GM21367 (cell line): Measurements from ENCODE around the gene MYO10.

Experiments
- ATAC-seq: cut with Tn5 transposase; IDR thresholded peaks from one replicate; pipeline ENCODE4 v1.9.1; 2021; ENCODE audit not compliant: unreplicated experiment

Gene MYO10

DNA sequence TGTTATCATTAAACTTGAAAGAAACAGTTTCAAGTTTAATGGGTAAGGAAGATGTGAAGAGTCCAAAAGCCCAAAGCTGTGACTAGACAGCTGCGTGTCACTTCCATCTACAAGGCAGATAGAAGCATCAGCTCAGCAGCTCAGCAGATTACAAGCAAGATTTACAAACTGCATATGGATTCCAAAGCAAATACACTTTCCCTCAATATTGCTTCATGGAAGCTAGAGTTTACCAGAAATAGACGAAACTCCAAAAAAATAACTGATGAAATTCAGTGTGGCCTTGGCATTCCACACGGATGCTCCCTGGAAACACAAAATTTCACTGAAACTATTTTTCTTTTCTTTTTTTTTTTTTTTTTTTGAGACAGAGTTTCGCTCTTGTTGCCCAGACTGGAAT lies 17.9 kb downstream of the MYO10 start:
- no peak for ATAC-seq

DNA sequence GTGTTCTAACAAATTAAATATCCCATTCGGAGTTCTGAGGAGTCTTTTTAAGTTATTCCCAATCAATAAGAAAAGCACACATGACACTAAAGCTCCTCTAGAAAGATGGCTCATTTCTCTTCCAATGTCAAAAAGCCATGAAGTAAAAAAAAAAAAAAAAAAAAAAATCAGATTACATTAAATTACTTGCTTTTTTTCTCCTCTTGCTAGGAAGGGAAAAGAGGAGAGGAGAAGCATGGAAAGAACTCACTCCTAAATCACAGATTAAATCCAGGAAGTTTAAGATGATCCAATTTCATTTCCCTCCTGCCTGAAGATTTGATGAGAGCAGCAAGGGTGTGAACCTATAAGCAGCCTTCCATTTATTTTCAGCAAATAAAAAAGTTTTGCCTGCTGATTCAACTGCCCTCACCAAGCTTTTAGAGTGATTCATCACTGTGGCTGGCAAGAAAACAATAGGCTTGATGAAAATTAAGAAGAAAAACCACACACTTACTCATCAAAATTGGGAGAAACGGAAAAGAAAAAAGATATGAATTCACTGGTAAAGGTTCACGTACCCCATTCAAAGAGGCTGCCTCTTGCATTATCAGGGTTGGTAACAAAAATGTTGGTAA lies 19.7 kb downstream of the MYO10 start:
- no peak for ATAC-seq

DNA sequence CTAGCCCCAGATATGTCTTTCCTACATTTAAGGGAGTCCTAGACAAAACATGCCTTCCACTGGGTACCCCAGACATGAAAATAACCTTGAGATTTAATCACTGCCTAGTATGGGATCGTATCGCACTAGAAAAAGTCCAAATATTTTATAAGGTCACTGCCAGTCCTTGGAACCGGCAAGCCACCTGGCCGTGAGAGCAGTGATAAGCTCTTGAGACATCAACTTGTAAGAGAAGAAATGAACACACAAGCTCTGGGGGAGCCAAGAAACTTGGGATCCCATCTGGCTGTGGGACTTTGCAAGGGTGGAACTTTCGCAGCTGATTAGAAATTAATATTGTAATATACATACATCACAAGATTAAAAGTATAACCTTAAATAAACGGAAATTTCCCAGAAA lies 21.5 kb downstream of the MYO10 start:
- ATAC-seq, result no peak

DNA sequence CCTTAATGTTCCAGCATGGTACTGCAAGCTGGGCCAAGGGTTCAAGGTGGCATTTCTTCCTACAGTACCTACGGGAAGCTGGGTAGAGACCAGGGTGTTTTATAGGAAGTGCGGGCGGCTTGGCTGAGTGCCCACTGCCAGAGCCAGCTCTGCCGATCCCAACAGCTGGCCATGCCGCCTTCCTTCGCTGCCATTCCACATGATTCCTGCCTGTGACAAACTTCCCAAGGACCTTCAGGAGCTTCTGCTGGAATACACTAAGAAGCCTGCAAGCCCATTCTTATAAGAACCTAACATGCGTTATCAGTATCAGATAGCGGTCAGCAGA lies 22.0 kb downstream of the MYO10 start:
- ATAC-seq, result no peak

DNA sequence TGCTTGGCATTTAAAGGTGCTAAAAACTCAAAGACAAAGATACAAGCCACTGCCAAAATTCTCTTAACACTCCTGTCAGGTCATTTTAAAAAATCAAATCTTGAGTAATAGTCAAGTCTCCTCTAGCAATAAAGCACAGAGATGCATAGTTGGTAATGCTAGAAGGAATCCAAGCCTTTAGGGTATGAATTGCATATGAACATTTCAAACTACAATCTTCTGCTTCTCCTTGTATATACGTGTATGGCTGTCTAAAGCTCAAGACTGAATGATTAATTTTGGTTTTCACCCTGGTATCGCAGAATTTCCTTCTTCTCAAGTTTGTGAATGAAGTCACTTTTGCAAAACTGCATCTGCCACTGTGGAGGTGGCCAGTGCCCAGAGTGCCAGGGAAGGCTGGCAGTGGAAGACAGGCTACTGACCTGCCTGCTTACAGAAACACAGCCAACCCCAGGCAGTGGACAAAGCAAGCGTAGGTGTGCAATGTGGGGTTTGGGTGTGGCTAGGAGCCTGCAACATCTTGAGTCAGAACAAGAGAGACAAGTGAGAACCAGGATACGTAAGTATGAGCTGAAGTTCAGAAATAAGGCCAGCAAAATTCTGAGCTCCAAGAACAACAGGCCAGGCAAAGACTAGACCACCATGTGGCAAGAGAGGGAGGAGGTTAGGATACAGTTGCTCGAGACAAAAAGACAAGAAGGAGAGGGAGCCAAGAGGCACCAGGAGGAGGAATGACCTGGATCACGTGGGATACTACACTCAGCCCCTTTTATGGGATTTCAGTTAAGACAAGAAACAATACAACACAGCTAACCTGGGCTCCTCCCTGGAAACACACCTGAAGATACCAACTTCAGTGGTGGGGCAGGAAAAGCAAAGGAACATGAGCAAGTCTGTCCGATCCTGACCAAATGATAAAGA lies 22.6 kb downstream of the MYO10 start:
- no peak for ATAC-seq

DNA sequence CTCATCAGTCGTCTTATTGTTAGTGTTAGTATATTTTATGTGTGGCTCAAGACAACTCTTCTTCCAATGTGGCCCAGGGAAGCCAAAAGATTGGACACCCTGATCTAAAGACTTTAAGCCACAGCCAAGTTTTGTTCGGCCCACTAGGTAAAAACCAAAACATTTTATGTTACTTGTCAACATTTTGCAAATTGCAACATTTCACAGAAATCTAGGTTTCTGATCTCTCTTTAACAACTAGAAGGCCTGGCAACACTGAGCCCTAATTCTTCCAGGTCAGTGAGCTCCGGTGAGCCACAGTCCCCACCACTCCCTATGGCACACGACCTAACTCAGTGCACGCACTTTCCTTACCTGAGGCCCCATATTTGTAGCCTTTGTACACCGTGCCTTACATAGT lies 24.0 kb downstream of the MYO10 start:
- no peak for ATAC-seq

DNA sequence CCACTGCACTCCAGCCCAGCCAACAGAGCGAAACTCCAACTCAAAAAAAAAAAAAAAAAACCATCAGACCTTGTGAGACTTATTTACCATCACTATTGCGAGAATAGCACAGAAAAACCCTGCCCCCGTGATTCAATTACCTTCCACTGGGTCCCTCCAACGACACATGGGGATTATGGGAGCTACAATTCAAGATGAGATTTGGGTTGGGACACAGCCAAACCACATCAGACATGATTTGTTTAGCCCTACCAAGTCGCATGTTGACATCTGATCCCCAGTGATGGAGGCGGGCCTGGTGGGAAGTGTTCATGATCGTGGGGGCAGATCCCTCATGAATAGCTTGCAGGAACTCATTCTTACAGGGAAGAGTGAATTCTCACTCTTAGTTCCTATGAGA lies 26.6 kb downstream of the MYO10 start:
- ATAC-seq, result no peak

DNA sequence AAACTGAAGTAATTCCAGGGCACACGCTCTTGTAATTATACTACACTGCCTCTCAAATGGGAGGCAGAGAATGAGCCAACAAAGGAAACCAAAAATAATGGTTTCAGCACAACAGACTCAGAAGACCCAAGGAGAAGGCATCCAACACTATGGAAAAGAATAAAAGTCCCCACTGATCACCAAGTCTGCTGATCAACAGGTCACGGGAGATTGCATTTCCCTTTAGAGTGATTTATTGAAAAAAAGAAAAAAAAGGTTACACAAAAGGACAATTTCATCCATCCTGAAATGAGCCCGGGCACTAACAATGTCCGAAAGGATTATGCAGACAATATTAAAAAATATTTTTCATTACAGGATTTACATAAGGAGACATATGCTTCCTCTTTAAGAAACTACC lies 28.8 kb downstream of the MYO10 start:
- no peak for ATAC-seq

DNA sequence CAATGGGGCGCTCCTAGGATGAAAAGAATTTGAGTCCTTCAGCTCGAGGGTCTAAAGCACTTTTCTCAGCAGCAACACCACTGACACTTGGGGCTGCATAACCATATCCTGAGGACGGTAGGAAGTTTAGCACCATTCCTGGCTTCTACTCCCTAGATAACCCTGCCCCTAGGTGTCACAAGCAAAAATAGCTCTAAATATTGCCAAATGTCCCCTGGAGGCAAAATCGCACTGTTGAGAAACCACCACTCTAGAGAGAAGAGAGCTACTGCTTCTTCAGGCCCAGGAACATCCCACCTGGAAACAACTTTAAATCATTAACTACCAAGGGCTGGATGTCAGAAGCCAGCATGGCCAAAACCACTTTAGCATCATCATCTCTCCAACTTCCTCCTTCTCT lies 29.8 kb downstream of the MYO10 start:
- ATAC-seq, result no peak

DNA sequence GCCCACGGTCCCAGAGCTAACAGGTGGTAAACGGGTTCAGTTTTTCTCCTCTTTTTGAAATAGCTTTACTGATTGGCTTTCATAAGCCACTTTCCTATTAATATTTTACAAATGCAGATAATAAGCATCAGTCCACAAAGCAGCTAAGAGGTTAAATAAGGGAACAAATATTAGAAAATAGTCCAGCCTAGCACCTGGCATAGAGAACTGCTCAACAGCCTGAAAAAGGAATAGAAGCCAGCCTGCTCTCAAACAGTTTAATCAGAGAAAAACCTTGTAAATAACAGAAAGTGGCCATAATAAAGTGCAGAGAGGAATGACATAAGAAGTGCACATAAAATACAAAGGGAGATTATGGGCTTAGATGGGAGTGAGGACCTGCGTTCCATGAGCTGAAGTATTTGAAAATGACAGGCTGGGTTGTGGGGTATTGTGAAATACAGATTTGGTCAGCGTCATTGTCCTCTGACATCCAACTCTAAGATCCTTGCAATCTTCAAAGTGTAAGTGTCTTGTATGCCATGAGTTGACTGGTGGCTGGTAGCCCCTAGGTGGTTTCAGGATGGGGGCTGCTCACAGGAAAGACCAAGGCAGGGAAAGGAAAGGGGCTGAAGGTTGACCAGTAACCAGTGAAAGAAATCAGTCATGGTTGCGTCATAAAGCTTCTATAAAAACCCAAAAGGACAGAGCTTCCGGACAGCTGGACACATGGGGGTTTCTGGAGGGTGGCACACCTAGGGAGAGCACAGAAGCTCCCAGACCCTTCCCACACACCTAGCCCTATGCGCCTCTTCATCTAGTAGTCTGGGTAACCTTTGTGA lies 32.4 kb downstream of the MYO10 start:
- ATAC-seq, result no peak

DNA sequence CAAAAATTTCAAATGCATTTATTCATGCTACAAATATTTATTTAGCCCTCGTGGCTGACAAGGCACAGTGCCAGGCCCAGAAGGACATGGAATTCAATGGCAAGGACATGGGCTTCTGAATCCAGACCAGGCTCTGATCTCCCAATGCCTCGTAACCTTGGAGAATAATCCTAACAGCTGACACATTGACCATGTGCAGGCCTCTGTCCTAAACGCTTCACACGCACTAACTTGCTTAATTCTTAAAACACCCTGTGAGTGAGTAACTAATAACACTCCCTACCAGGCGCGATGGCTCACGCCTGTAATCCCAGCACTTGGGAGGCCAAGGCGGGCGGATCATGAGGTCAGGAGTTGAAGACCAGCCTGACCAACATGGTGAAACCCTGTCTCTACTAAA lies 33.2 kb downstream of the MYO10 start:
- no peak for ATAC-seq

DNA sequence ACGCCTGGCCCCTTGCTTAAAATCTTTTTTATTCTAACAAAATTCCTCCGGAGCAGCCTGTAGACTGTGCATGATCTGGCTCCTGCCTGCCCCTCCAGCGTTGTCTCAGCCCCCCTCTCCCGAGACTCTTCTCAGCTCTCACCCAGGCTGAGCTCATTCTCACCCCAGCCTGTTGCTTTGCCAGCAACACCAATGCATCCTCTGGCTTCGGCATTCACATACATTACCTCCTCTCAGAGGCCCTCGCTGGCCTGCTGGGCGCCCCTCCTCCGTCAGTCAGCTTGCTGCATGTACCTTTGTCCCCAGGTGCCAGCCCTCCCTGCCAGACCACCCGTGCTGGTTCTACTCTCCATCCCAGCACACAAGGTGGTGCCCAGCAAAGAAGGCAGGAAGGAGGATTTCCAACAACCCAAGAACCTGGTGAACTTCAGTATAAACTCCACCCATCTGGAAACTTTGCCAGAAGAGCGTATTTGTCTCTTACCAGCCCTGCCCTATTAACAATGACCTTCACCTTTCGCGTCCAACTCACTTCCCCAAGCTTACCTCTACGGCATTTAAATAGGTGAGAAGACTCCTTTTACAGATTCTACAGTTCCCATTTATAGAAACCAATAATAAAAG lies 35.0 kb downstream of the MYO10 start:
- ATAC-seq, result no peak

DNA sequence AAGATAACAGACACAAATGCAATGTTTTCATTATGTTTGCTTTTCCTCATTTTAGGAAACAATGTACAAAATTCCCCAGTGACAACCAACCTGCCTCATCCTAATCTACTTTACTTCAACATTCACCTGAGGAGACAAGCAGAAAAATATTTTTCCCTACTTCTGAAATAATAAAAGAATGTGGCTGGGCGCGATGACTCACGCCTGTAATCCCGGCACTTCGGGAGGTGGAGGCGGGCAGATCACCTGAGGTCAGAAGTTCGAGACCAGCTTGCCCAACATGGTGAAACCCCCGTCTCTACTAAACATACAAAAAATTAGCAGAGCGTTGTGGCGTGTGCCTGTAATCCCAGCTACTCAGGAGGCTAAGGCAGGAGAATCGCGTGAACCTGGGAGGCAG lies 36.9 kb downstream of the MYO10 start:
- ATAC-seq, result no peak

DNA sequence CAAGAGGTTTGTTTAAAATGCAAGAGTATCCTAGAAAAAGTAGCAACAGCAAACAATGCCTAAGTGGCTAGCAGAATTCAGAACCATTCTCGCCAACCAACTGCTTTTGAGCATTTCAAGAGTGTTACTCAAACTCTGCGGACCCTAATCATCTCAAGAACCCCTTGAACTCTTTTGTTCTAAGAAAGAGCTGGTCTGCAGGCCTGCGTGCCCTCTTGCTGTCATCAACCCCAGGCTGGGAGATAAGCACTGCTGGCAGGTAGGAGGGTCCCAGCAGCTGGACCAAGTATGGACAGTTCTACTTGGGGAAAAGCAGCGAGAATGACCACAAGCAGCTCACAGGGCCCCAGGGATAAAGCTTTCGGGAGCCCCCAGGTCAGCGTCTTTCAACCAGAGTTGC lies 38.3 kb downstream of the MYO10 start:
- ATAC-seq, result no peak

DNA sequence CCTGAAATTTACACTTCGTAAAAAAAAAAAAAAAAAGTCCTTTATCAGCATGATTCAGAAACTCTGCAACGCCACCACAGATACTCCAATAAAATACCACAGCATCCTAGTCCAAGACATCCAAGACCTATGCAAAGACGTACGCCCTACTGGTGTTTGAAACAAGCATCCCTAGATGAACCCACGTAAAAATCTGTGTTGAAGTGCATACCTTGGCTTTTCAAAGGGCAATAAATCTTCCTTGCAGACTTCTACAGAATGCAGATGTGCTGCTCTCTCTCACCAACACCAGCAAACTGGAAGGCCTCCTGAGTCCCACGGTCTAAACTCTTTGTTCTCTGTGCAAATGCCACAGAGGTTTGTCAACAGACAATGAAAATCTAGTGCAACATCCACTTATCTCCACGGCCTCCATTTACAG lies 38.8 kb downstream of the MYO10 start:
- ATAC-seq, result no peak

DNA sequence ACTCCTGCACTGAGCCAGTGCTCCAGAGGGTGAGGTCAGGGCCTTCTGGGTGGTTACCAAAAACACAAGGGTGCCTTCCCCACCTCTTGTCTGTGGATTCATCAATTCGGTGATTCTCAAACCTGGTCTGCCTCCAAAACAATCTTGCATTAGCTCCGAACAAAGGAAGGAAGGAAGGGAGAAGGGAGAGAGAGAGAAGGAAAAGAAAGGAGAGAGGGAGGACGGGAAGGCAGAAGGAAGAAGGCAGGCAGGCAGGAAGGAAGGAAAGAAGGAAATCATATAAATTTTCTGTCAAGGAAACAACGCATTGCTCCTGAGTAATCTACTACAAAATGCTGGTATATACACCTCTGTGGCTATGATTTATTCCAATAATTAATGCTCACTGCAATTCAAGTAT lies 39.3 kb downstream of the MYO10 start:
- ATAC-seq, result no peak

DNA sequence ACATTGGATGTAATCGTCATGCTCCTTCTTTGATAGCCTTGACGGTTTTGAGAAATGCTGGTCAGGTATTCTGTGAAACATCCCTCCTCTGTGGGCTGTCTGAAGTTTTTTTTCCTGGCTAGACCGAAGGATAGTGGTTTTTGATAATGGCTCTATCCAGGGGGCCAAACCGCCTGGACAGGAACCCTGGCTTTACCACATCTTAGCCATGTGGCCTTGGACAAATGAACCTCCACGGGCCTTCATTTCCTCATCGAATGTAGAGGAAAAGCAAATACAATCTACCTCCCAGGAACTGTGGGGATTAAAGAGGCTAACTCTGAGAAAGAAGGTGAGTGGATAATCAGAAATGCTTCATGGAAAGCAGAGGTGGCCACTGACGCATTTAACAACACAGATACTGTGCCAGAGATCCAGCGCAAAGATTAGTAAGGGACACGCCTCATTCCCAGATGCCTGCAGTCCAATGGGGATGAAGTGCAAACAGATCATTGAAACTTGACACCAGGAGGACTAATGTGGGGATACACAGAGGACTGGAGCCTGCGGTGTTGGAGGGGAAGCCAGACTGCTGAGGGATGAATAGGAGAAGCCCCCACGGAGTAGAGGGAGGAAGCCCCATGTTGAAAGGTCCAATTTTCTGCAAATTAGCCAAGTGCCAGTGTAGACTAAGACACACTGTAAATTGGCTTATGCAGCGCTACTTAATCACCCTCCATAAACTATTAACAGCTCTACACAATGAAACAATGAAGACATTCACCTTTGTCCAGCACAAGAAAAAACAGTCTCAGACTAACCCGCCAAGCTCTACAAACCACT lies 41.6 kb downstream of the MYO10 start:
- no peak for ATAC-seq

DNA sequence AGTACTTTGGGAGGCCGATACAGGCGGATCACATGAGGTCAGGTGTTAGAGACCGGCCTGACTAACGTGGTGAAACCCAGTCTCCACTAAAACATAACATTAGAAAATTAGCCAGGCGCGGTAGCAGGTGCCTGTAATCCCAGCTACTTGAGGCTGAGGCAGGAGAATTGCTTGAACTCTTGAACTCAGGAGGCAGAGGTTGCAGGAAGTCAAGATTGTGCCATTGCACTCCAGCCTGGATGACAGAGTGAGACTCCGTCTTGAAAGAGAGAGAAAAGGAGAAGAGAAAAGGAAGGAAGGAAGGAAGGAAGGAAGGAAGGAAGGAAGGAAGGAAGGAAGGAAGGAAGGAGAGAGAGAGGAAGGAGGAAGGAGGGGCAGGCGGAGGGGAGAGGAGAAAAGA lies 45.1 kb downstream of the MYO10 start:
- no peak for ATAC-seq

DNA sequence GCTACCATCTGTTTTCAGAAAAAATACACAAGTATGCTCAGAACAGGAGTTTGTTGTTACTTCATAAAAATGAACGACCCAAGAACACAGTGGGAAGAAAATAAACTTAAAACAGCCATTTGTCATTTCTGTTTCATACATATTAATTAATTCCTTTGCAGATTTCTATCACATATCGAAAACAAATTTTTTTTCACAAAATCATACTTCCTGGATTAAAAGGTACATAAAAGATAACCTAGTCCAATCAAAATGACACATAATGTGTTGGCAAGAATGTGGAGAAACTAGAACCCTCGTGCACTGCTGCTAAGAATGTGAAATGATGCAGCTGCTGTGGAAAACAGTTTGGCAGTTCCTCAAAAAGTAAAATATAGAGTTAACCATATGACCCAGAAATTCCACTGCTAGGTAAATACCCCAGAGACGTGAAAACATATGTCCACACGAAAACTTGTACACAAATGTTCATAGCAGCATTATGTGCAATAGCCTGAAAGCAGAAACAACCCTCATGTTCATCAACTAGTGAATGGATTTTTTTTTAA lies 46.0 kb downstream of the MYO10 start:
- ATAC-seq, result no peak

DNA sequence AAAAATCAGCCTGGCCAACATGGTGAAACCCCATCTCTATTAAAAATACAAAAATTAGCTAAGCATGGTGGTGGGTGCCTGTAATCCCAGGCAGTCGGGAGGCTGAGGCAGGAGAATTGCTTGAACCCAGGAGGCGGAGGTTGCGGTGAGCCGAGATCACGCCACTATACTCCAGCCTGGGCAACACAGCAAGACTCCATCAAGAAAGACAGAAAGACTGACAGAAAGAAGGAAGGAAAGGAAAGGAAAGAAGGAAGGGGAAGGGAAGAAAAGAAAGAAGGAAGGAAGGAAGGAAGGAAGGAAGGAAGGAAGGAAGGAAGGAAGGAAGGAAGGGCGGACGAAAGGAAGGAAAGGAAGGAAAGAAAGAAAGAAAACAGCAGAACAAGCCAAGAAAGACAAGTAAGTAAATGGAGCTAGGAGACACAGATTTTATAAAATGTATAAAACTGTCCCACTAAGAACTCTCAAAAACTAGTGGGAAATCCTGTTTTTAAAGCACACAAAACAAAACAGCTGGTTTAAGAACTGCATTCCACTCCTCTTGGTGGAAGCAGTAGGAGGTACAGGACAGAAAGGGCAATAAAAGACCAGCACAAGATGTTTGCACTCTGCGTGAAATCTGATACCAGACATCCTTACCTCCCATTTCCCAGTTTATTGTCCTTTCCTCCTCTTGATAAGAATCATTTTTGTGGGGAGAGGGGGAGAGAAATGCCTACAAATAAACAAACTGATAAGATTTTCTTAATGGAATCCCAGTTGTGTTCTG lies 46.7 kb downstream of the MYO10 start:
- ATAC-seq, result no peak
